Measurements from ENCODE around the gene BCAR1. TPM values are rescaled to one million over a fixed set of nuclear protein-coding genes. Genes with fewer than 3 reads are reported as not detected.

BCAR1 gene
- polyA plus RNA-seq, 1 donor from 2014 or later, result 39.1 TPM

GRCh38 chr16:75203667-75204409, 47.6 kb downstream of the BCAR1 start:
- no peaks in the 10 kb centered on the region for H3K27me3 ChIP-seq (ENCODE audit: insufficient read depth, low read depth, low read length)
- no peaks in the 10 kb centered on the region for H4K20me1 ChIP-seq (ENCODE audit: insufficient read depth)
- no peak overlapping the region for H2AFZ ChIP-seq (ENCODE audit: low read depth, low read length)
- no peaks in the 10 kb centered on the region for H3F3A ChIP-seq (ENCODE audit: insufficient read depth, low read length, poor library complexity, severe bottlenecking)
- H3K79me2 ChIP-seq (replicated peaks; ENCODE audit: insufficient read depth, low read length), result no peaks in the 10 kb centered on the region
- no peaks in the 10 kb centered on the region for H3K9me3 ChIP-seq (ENCODE audit: low read length)
- H3K36me3 ChIP-seq (ENCODE audit: insufficient read depth, low read length), result no peaks in the 10 kb centered on the region
- no peak for TF ChIP-seq MXI1 (conservative IDR thresholded peaks at IDR 0.05; ENCODE audit: poor library complexity, severe bottlenecking)
- TF ChIP-seq REST (IDR thresholded peaks at IDR 0.05; ENCODE audit: borderline replicate concordance), result no peak
- no peak for TF ChIP-seq EP300 (conservative IDR thresholded peaks at IDR 0.05; ENCODE audit: poor library complexity, severe bottlenecking)
- no peak for TF ChIP-seq TAF1 (IDR thresholded peaks at IDR 0.05; ENCODE audit: low read depth)
- no peak for TF ChIP-seq RAD21 (conservative IDR thresholded peaks at IDR 0.05)
- no peak for TF ChIP-seq EZH2 (IDR thresholded peaks at IDR 0.05; ENCODE audit: borderline replicate concordance, insufficient read depth, low read length, poor library complexity, severe bottlenecking)
- no peak for TF ChIP-seq POLR2AphosphoS5 (IDR thresholded peaks at IDR 0.05)
- TF ChIP-seq CTCF (IDR thresholded peaks at IDR 0.05; ENCODE audit: poor library complexity, severe bottlenecking), result no peak
- TF ChIP-seq SMC3 (conservative IDR thresholded peaks at IDR 0.05; ENCODE audit: poor library complexity), result no peak
- H3K4me2 ChIP-seq (ENCODE audit: low read length), result no peak overlapping the region
- H3K9ac ChIP-seq (ENCODE audit: low read length), result no peak overlapping the region
- no peak overlapping the region for H3K4me3 ChIP-seq (ENCODE audit: low read length)
- no peaks in the 10 kb centered on the region for H3K9me2 ChIP-seq (ENCODE audit: insufficient read depth, low read length)
- H3K27ac ChIP-seq (ENCODE audit: low read length), result no peak overlapping the region

GRCh38 chr16:75203096-75203495, 48.3 kb downstream of the BCAR1 start:
- H3K9ac ChIP-seq (ENCODE audit: low read length), result no peak overlapping the region
- no peak overlapping the region for H2AFZ ChIP-seq (ENCODE audit: low read depth, low read length)
- H3K79me2 ChIP-seq (replicated peaks; ENCODE audit: insufficient read depth, low read length), result no peaks in the 10 kb centered on the region

More at GRCh38 chr16:75203096-75203495, 48.3 kb downstream of the BCAR1 start:
- Histone ChIP-seq H4K20me1 (ENCODE audit: insufficient read depth) (no peaks in the 10 kb centered on the region), H3K9me3 (ENCODE audit: low read length) (no peaks in the 10 kb centered on the region), H3K4me2 (ENCODE audit: low read length) (no peak overlapping the region), H3K9me2 (ENCODE audit: insufficient read depth, low read length) (no peaks in the 10 kb centered on the region), H3K27me3 (ENCODE audit: insufficient read depth, low read depth, low read length) (no peaks in the 10 kb centered on the region), H3K27ac (ENCODE audit: low read length) (no peak overlapping the region), H3F3A (ENCODE audit: insufficient read depth, low read length, poor library complexity, severe bottlenecking) (no peaks in the 10 kb centered on the region), H3K4me3 (ENCODE audit: low read length) (no peak overlapping the region), H3K36me3 (ENCODE audit: insufficient read depth, low read length) (no peaks in the 10 kb centered on the region)
- no peak for TF ChIP-seq EP300 (conservative IDR thresholded peaks at IDR 0.05; ENCODE audit: poor library complexity, severe bottlenecking)
- TF ChIP-seq REST (IDR thresholded peaks at IDR 0.05; ENCODE audit: borderline replicate concordance), result no peak
- TF ChIP-seq TAF1 (IDR thresholded peaks at IDR 0.05; ENCODE audit: low read depth), result no peak
- TF ChIP-seq MXI1 (conservative IDR thresholded peaks at IDR 0.05; ENCODE audit: poor library complexity, severe bottlenecking), result no peak
- no peak for TF ChIP-seq RAD21 (conservative IDR thresholded peaks at IDR 0.05)
- no peak for TF ChIP-seq CTCF (IDR thresholded peaks at IDR 0.05; ENCODE audit: poor library complexity, severe bottlenecking)
- TF ChIP-seq EZH2 (IDR thresholded peaks at IDR 0.05; ENCODE audit: borderline replicate concordance, insufficient read depth, low read length, poor library complexity, severe bottlenecking), result no peak

Data from neural cell (in vitro differentiated cells).